Measurements from ENCODE around the gene PRDX3.
"Not testable (repeated sequence)": the region's sequence is repeated elsewhere in the genome, so short reads cannot be mapped to it uniquely, and the experiment has no call there.

The PRDX3 gene

DNA sequence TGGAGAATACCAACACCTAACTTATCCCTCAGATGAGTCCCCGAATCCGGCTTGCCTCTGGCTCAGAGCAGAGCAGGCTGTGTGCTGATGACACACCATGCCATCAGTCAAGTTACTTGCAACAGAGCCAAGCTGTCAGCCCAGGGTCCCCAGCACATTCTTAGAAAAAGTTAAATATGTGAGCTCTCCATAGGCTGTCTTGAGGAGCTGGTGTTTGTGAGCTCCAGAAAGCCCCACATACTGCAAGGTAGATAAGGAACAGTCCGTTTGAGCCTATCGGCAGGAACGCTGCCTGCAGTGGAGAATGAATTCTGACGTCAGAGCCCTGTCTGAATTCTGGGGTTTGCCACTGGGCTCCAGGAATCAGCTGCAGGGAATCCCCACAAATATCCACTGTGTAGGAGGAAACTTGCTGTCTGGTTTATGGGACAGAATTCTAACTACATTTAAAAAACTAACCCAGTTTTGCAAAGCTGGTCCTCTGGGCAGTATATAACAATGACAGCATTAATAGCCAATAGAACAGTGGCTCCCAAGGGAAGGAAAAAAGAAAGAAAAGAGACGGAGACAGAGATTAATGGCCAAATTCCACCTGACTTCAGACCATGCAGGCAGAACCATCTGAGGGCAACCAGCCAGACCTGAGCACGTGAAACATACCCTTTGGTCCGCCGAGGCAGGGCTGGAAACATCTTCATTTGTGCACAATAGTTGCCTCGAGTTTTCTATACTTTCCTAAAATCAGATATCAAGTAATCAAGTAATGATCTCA, 16.7 kb downstream of the PRDX3 start:
- DNase-seq: no peak

DNA sequence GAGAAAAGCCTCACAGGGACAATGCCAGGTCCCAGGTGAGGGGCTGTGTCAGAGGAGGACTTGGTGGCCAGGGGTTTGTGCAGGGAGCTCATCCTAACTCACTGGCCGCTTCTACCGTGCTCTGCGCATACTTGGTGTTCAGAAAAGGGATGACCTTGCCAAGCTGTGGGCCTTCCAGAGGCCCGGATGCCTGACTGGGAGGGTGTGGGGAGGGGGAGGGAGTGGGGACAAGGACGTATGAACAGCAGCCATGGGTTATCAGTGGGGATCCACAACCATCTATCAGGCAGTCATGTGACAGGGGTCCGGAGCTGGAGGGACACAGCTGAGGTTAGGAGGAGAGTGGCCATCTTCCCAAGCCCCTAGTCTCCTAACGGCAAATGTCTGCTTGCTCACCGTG, 19.3 kb downstream of the PRDX3 start:
- DNase-seq: peak; percentile 38

DNA sequence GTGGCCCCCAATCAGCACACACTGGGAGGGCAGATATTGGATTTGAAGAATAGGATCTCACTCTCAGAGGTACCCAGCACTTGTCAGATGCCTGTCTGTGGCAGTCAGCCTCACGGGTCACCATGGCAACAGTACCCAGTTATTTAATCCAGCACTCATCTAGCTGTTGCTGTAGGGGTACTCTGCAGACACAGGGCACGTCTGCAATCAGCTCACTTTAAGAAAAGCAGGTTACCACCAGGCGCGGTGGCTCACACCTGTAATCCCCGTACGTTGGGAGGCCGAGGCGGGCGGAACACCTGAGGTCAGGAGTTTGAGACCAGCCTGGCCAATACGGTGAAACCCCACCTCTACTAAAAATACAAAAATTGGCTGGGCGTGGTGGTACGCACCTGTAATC, 25.0 kb downstream of the PRDX3 start:
- peak; percentile 53 for DNase-seq

GRCh38 chr10:119153041-119153440, 25.6 kb downstream of the PRDX3 start:
- peak; percentile 13 for DNase-seq

GRCh38 chr10:119151601-119152000, 27.0 kb downstream of the PRDX3 start:
- not testable (repeated sequence) for DNase-seq

- DNase-seq: no peak
Measured at GRCh38 chr10:119149729-119150128, 28.9 kb downstream of the PRDX3 start.

GRCh38 chr10:119149157-119149556, 29.5 kb downstream of the PRDX3 start:
- DNase-seq: no peak

GRCh38 chr10:119143657-119144056, 35.0 kb downstream of the PRDX3 start:
- no peak for DNase-seq

DNA sequence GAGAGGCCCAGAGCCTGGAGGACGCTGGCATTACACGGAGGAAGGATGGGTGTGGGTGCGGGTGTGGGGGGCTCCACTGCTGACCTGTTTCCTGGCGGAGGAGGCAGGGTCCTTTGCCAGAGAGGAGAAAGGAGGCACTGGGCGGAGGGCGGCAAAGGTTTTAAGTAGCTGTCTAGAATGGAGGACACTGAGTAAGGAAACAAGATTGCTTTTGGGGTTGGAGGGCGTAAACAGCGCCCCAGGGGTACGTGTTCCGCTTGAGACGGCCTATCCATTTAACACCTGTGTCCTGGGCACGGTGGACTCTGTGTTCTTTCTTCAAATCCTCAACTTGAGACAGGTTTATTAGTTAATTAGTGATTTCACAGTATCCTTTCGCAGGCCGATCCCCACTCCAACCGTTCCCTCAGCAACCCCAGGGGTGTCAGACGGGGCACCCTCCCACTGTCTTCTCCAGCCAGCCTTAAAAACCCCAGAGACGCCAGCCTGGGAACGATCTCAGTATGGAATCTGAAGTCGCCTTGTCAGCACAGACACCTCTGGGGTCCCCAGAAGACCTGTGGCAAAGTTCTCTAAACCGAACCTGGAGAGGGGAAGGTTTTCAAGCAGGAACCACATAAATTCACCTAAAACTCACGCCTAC, 37.9 kb downstream of the PRDX3 start:
- DNase-seq: no peak

DNA sequence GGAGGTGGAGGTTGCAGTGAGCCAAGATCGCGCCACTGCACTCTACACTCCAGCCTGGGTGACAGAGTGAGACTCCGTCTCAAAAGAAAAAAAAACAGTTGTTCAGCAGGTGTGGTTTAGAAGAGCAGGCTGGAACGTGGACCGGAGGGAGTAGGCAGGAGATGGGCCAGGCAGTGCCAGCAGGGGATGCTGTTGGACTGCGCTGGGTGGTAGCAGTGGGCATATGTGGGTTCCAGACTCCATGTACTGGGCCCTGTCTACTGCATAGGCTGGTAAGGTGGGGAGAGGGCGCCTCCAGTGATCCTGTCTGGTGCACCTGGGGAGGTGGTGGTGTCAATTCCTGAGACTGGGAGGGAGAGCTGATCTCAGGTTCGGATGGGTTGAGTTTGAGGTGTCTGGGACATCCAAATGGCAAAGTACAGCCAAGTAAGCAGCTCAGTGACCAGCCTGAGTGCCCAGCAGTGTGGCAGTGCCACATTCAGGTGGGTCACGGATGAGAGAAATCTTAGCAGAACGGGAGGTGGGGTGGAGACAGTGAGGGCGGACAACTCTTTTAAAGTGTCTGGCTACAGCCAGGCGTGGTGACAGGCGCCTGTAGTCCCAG, 39.0 kb downstream of the PRDX3 start:
- peak; percentile 81 for DNase-seq

GRCh38 chr10:119138346-119139306, 40.0 kb downstream of the PRDX3 start:
- no peak for DNase-seq

GRCh38 chr10:119137878-119138277, 40.7 kb downstream of the PRDX3 start:
- DNase-seq: not testable (repeated sequence)

DNA sequence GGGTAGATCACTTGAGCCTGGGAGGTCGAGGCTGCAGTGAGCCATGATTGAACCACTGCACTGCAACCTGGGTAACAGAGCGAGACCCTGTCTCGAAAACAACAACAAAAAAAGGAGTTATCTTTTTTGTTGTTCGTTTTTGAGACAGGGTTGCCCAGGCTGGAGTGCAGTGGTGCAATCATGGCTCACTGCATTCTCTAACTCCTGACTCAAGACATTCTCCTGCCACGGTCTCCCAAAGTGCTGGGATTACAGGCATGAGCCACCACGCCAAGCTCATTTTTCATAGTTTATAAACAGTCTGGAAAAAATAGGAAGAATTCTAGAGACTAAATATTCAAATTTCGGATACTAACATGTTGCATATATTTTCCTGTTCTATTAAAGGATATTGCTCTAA, 42.5 kb downstream of the PRDX3 start:
- DNase-seq: no peak

- DNase-seq: no peak
Measured at GRCh38 chr10:119135513-119135881, 43.1 kb downstream of the PRDX3 start.

- DNase-seq: no peak
Measured at GRCh38 chr10:119133949-119134348, 44.7 kb downstream of the PRDX3 start.

DNA sequence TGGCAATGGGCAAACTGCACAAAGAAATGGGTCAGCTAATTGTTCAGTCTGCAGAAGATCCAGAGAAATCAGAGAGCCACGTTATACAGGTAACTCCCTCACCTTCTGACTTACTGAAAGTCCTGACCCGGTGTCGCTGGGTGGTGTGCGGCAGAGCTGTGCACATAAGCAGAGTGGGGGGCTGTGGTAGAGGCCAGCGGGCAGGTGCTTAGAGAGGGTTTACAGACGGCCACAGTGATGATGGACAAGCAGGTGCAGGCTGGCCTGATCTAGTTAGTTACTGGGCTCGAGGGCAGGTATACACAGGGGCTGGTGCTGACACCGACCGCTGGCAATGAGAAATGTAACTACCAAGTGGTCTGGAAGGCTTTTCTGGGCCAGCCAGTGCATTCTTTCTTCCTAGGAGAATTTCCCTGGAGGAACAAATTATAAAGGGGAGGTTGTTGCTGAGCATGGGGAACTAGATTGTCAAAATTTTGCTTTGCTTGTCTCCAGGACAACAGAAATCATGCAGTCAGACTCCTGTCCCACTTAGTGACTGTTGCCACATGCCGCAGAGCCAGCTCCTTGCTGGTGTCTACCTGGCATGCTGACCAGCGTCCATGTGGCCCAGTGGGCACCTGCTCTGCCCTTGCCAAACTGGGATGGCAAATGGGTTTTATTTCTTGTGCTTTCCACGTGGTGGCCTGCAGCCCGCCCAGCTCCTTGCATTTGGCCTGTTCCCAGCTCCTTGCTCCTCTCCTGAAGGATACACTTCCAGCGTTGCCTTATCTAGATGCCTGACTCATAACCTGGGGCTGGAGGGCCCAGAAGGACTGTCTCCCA, 45.9 kb downstream of the PRDX3 start:
- DNase-seq: no peak

DNA sequence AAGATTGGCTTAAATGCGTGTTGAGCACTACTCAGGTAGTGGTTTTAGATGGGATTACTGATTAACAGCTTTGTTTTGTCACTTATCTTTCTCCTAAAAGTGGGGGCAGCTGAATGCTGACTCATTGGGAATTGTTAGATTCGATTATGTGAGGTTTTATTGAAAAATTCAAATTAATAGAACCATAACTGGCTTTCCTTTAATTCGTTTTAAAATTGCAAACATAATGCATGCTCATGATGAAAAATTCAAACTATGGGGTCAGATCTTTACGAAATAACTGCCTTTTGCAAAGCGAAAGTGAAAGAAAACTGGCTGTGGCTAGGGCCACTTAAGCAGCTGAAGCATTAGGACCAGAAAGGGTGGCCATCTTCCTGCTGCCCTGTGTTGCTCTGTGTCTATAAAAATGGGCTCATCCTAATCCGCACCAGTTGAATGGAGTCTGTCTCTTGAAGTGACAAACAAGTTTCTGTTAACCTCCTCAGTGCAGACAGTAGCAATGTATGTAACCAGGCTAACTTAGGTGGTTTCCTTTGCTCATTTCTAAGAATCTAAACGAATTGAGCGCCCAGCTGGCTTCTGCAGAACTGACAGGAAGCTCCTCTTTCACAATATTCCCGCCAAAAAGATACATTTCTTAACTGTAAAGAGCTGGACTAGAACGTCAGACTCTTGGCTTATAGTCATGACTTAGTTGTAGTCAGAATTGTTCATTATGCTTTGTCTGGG, 46.9 kb downstream of the PRDX3 start:
- peak; percentile 69 for DNase-seq

DNA sequence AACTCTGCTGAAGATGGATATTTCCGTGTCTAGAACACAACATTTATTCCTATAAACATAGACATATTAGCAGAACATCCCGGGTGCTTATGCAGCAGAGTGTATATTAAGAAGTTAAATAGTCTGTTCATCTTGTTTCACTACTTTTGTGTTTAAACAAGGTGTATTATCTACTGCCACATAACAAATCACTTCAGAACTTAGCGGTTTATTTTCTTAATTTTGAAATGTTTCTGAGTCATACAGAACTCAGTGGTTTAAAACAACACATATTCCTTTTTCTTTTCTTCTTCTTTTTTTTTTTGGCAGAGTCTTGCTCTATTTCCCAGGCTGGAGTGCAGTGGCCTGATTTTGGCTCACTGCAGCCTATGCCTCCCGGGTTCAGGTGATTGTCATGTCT, 48.9 kb downstream of the PRDX3 start:
- no peak for DNase-seq

DNA sequence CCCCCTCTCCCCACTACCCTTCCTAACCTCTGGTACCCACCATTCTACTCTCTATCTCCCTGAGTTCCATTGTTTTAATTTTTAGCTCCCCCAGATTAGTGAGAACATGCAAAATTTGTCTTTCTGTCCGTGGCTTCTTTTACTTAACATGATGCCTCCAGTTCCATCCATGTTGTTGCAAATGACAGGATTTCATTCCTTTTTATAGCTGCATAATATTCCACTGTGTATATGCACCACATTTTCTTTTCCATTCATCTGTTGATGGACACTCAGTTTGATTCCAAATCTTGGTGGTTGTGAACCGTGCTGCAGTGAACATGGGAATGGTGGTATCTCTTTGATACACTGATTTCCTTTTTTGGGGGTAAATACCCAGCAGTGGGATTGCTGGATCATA, 52.7 kb downstream of the PRDX3 start:
- DNase-seq: no peak

- no peak for DNase-seq
Measured at GRCh38 chr10:119120875-119121274, 57.7 kb downstream of the PRDX3 start.

DNA sequence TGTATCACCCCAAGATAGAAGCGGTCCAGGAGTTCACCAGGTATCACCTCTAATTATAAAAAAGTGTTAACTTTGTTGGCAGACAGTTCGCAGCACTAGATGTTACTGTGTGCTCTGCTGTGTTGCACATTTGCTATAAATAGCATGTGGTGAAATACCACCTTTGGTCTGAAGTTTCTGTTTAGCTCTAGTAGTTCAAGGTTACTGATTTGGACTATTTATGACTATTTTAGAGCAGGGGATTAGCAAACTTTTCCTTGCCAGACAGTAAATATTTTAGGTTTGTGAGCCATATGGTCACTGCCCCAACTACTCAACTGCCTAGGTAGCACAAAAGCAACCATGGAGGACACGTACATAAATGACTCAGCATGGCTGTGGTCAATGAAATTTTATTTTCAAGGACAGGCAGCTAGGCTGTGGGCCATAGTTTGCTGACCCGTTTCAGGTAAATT, 58.2 kb downstream of the PRDX3 start:
- DNase-seq: no peak

Measured in activated effector memory CD4-positive, alpha-beta T cell treated with anti-CD3 and anti-CD28 coated beads, Interleukin-2, amount 50 U/mL, for 16 hours (primary cell).